Osteoblast (primary cell): ENCODE results near the gene EIF2S1. TPM values are rescaled to one million over a fixed set of nuclear protein-coding genes. Genes with fewer than 3 reads are reported as not detected.

Experiments
- DNase-seq: peaks from one replicate; pipeline ENCODE4 v3.0.0; 2011; ENCODE audit warnings: low spot score, mixed read lengths; ENCODE audit not compliant: insufficient read length; ENCODE audit errors: missing footprints
- H2AFZ ChIP-seq: 2 replicates; pipeline ENCODE4 v1.6.0; 2011; ENCODE audit warnings: mild to moderate bottlenecking, low read length
- H3K27ac ChIP-seq: 2 replicates; pipeline ENCODE4 v1.5.1; 2011; ENCODE audit warnings: mild to moderate bottlenecking, low read depth, low read length, moderate library complexity
- H3K27me3 ChIP-seq: 2 replicates; pipeline ENCODE4 v1.6.0; 2012; ENCODE audit warnings: mild to moderate bottlenecking, control low read depth, inconsistent platforms, low read length, moderate library complexity; ENCODE audit not compliant: insufficient read depth
- H3K36me3 ChIP-seq: 2 replicates; pipeline ENCODE4 v1.5.1; 2011; ENCODE audit warnings: mild to moderate bottlenecking, low read length, control low read depth, moderate library complexity; ENCODE audit not compliant: insufficient read depth
- H3K4me1 ChIP-seq: 2 replicates; pipeline ENCODE4 v1.5.1; 2011; ENCODE audit warnings: mild to moderate bottlenecking, low read length, control low read depth, moderate library complexity; ENCODE audit not compliant: insufficient read depth
- H3K4me2 ChIP-seq: 2 replicates; pipeline ENCODE4 v1.6.0; 2011; ENCODE audit warnings: mild to moderate bottlenecking, low read length; ENCODE audit not compliant: insufficient read depth
- H3K4me3 ChIP-seq: fragments of 200-600 bp; sonication (generic); 3 replicates; pipeline ENCODE4 v1.5.1; 2012; ENCODE audit warnings: mild to moderate bottlenecking, low read length, inconsistent platforms; ENCODE audit not compliant: insufficient read depth
- H3K79me2 ChIP-seq: 2 replicates; pipeline ENCODE4 v1.6.0; 2012; ENCODE audit warnings: mild to moderate bottlenecking, low read length, control low read depth, inconsistent platforms; ENCODE audit not compliant: insufficient read depth
- H3K9me3 ChIP-seq: 2 replicates; pipeline ENCODE4 v1.5.1; 2011; ENCODE audit warnings: low read depth, low read length, control low read depth
- H4K20me1 ChIP-seq: 2 replicates; pipeline ENCODE4 v1.6.0; 2012; ENCODE audit warnings: mild to moderate bottlenecking, low read length, control low read depth; ENCODE audit not compliant: insufficient read depth
- total RNA-seq: library from RNA; depleted of rRNA; stranded (reverse); fragments of >200 nt; gene quantifications from 2 replicates; pipeline ENCODE4 v1.2.3, GENCODE V29; 2012
- TF ChIP-seq, protein P1 (sequence below): IDR thresholded peaks from 2 replicates; pipeline ENCODE4 v1.5.1; 2011; ENCODE audit warnings: mild to moderate bottlenecking, low read depth, low read length, moderate library complexity; ENCODE audit errors: extremely low read depth

The EIF2S1 gene
- total RNA-seq, 1 donor: 152 TPM

DNA sequence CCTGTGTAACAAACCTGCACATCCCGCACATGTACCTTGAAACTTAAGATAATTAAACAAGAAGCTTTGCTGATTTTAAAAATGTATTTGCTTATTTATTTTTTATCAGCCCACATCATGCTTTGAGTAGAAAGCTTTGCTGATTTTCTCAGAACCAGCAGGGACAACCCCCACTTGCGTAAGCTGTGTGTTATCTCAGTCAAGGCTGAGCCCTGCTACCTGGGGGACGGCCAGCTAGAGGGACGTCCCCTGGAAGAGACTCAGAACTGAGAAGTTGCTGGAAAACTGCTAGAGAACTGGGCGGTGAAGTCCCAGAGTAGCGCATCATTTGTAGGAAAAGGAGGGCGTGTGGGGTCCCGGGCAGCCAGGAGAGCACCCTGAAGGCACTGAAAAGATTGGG, 56.0 kb downstream of the EIF2S1 start:
- TF ChIP-seq, protein P1, sequence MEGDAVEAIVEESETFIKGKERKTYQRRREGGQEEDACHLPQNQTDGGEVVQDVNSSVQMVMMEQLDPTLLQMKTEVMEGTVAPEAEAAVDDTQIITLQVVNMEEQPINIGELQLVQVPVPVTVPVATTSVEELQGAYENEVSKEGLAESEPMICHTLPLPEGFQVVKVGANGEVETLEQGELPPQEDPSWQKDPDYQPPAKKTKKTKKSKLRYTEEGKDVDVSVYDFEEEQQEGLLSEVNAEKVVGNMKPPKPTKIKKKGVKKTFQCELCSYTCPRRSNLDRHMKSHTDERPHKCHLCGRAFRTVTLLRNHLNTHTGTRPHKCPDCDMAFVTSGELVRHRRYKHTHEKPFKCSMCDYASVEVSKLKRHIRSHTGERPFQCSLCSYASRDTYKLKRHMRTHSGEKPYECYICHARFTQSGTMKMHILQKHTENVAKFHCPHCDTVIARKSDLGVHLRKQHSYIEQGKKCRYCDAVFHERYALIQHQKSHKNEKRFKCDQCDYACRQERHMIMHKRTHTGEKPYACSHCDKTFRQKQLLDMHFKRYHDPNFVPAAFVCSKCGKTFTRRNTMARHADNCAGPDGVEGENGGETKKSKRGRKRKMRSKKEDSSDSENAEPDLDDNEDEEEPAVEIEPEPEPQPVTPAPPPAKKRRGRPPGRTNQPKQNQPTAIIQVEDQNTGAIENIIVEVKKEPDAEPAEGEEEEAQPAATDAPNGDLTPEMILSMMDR: no peak
- Histone ChIP-seq H3K27ac (no peak overlapping the region), H3K36me3 (no peaks in the 10 kb centered on the region), H3K4me2 (no peak overlapping the region), H3K4me3 (no peak overlapping the region), H3K79me2 (no peaks in the 10 kb centered on the region), H3K9me3 (no peaks in the 10 kb centered on the region), H3K27me3 (no peaks in the 10 kb centered on the region), H4K20me1 (no peaks in the 10 kb centered on the region), H2AFZ (no peak overlapping the region), H3K4me1 (peaks cover 10% of the 10 kb centered on the region)
- no peak for DNase-seq

DNA sequence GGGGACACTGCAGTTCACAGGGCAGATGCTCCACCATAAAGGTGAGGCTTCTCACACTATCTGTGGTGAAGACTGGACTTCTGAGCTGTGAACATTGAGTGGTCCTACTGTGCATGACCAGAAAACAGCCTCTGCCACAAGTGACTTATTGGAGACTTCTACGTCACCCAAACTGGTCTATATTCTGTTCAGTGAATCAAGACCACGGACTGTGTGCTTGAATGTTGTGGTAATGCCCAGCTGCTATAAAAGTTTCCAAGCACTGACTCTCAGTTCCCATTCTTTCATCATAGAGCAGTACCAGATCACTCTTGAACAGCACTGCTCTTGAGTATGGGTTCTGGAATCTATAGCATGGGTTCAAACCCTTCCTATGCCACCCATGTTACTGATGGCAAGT, 56.7 kb downstream of the EIF2S1 start:
- H3K36me3 ChIP-seq: no peaks in the 10 kb centered on the region
- peaks cover 8% of the 10 kb centered on the region for H3K4me1 ChIP-seq
- no peak overlapping the region for H3K4me2 ChIP-seq
- no peak for DNase-seq
- H3K9me3 ChIP-seq: no peaks in the 10 kb centered on the region
- H3K27ac ChIP-seq: no peak overlapping the region
- H4K20me1 ChIP-seq: no peaks in the 10 kb centered on the region
- TF ChIP-seq, protein P1: no peak
- no peak overlapping the region for H2AFZ ChIP-seq
- no peak overlapping the region for H3K4me3 ChIP-seq
- H3K79me2 ChIP-seq: no peaks in the 10 kb centered on the region
- H3K27me3 ChIP-seq: no peaks in the 10 kb centered on the region

DNA sequence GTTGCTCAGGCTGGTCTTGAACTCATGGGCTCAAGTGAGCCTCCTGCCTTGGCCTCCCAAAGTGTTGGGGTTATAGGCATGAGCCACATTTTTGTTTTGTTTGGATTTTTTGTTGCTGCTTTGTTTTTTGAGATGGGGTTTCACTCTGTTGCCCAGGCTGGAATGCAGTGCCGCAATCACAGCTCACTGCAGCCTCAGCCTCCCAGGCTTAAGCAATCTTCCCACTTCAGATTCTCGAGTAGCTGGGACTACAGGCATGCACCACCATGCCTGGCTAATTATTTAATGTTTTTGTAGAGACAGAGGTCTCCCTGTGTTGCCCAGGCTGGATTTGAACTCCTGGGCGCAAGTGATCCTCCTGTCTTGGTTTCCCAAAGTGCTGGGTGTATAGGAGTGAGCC, 57.5 kb downstream of the EIF2S1 start:
- no peaks in the 10 kb centered on the region for H3K36me3 ChIP-seq
- no peak for DNase-seq
- TF ChIP-seq, protein P1: no peak
- H3K4me1 ChIP-seq: peaks cover 7% of the 10 kb centered on the region
- no peak overlapping the region for H3K4me2 ChIP-seq
- H3K27me3 ChIP-seq: no peaks in the 10 kb centered on the region
- H3K27ac ChIP-seq: no peak overlapping the region
- no peaks in the 10 kb centered on the region for H3K79me2 ChIP-seq
- H2AFZ ChIP-seq: no peak overlapping the region
- no peaks in the 10 kb centered on the region for H4K20me1 ChIP-seq
- no peak overlapping the region for H3K4me3 ChIP-seq
- H3K9me3 ChIP-seq: no peaks in the 10 kb centered on the region

DNA sequence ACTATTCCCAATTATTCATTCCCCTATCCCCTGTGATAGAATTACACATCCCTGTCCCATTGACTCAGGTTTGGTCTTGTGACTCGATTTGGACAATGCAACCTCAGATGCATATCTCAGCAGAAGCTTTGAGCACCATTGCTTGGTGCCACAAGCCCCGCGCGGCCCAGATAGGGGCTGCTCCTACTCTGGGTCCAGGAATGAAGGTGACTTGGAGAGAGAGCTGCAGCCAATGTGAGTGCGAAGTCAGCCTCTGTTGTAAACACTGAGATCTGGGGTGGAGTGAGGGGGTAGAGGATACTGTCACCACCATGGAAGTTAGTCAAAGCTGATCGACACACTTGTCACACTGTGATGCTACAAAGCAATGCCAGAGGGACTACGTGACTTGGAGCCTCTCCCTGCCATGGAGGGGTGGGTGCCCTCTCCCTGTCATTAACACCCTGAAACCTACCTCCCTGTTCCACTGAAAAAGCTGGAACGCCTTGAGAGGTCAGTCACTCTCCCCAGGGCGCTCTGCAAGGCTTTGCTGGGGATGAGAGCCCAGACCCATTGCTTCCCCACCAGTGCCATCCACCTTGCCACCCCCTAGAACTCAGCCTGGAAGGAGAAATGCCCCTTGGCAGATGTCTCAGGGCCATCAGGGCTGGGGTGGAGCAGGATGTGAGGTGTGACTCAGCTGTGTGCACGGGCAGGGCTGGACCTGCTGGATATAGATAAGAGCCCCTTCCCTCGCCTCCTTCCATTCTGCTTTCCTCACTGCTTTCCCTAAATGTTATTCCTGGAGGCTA, 58.5 kb downstream of the EIF2S1 start:
- H3K4me2 ChIP-seq: no peak overlapping the region
- no peak overlapping the region for H2AFZ ChIP-seq
- H3K4me1 ChIP-seq: peaks cover 7% of the 10 kb centered on the region
- H3K27me3 ChIP-seq: no peaks in the 10 kb centered on the region
- no peak for DNase-seq
- H4K20me1 ChIP-seq: no peaks in the 10 kb centered on the region
- H3K27ac ChIP-seq: no peak overlapping the region
- H3K4me3 ChIP-seq: no peak overlapping the region
- no peaks in the 10 kb centered on the region for H3K36me3 ChIP-seq
- no peaks in the 10 kb centered on the region for H3K9me3 ChIP-seq
- TF ChIP-seq, protein P1: no peak
- H3K79me2 ChIP-seq: no peaks in the 10 kb centered on the region
